ENCODE measurements around the gene CAPN10. TPM values are rescaled to one million over a fixed set of nuclear protein-coding genes. Genes with fewer than 3 reads are reported as not detected.

The CAPN10 gene
- total and polyA plus RNA-seq, 4 donors: 28.2 to 42.9 (median 33.5) TPM

DNA sequence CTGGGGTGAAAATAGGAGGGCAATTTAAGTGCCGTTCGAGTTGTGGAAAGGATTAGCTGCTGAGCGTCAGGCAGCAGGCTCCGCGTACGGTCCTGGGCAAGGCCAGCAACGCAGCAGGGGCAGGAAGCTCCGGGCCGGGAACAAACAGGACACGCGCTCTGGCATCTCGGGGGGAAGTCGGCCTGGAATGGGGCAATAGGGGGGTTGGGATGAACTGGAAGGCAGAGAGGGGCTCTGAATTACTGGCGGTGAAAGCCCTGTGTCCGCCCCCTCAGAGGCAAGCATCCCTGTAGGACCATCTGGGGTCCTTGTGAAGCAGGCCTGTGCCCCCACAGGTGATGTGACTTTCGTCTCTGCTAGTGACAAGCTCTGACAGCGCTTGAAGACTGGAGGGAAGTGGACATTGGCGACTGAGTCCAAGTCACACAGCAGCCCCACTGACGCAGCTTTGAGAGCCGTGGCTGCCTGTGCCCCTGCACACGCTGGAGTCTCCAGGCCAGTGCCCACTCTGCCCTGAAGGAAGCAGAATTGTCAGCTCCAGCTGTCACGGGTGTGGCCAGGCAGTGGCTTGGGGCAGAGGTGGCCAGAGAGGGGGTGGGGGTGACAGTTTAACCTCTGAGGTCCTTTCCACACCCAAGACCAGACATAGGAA is 61.1 kb downstream of the CAPN10 start:
- no peaks in the 10 kb centered on the region for H3K36me3 ChIP-seq (ENCODE audit: control insufficient read depth in 4 of 4, insufficient read depth in 4 of 4, low read length in 4 of 4)
- DNase-seq (no peak), ATAC-seq (ENCODE audit: insufficient read depth, low FRiP score) (no peak)
- no peaks in the 10 kb centered on the region for H3K4me1 ChIP-seq (ENCODE audit: control insufficient read depth in 5 of 5, insufficient read depth in 5 of 5, low read length in 5 of 5)
- peaks cover 0 to 11% (median 0%) of the 10 kb centered on the region in 4 donors for H3K9me3 ChIP-seq (ENCODE audit: control insufficient read depth in 4 of 4, insufficient read depth in 3 of 4, low read length in 3 of 4)
- H3K4me3 ChIP-seq: no peak overlapping the region
- TF ChIP-seq, protein P1, sequence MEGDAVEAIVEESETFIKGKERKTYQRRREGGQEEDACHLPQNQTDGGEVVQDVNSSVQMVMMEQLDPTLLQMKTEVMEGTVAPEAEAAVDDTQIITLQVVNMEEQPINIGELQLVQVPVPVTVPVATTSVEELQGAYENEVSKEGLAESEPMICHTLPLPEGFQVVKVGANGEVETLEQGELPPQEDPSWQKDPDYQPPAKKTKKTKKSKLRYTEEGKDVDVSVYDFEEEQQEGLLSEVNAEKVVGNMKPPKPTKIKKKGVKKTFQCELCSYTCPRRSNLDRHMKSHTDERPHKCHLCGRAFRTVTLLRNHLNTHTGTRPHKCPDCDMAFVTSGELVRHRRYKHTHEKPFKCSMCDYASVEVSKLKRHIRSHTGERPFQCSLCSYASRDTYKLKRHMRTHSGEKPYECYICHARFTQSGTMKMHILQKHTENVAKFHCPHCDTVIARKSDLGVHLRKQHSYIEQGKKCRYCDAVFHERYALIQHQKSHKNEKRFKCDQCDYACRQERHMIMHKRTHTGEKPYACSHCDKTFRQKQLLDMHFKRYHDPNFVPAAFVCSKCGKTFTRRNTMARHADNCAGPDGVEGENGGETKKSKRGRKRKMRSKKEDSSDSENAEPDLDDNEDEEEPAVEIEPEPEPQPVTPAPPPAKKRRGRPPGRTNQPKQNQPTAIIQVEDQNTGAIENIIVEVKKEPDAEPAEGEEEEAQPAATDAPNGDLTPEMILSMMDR (IDR thresholded peaks at IDR 0.05; ENCODE audit: control extremely low read depth, extremely low read depth): no peak
- H3K27me3 ChIP-seq (ENCODE audit: control insufficient read depth in 3 of 3, insufficient read depth in 3 of 3, low read length in 2 of 3): peaks cover 3 to 10% (median 8%) of the 10 kb centered on the region in 3 donors
- WGBS, 2 donors: 57 to 80% methylated on average over 22 of the region's 22 CpGs
- no peak overlapping the region for H3K27ac ChIP-seq (ENCODE audit: low read depth in 1 of 2, low read length in 1 of 2)
- H3K9ac ChIP-seq (ENCODE audit: insufficient read depth in 1 of 2, low read length in 2 of 2): no peak overlapping the region

DNA sequence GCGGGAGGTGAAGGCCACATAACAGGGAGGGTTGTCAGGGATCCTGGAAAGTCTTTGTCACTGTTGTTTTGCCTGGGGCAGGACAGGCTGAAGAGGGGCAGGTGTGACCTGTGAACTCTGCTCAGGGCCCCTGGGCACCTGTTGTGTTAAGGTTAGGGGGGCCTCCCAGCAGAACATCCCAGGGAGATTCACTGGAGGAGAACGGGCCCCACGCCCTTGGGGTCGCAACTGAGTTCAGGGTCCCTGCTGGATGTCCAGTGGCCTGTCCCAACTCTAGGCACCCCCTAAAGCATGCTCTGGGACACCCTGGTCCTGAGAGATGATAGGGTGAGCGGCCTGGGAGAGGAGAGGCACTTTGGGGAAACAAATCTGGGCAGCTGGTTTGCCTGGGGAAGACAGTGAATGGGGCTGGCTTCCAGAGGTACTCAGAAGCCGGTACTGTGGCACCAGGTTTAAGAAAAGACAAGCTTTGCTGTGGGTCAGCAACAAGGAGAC is 61.7 kb downstream of the CAPN10 start:
- no peaks in the 10 kb centered on the region for H3K36me3 ChIP-seq (ENCODE audit: control insufficient read depth in 4 of 4, insufficient read depth in 4 of 4, low read length in 4 of 4)
- H3K27ac ChIP-seq (ENCODE audit: low read depth in 1 of 2, low read length in 1 of 2): no peak overlapping the region
- no peak overlapping the region for H3K9ac ChIP-seq (ENCODE audit: insufficient read depth in 1 of 2, low read length in 2 of 2)
- whole genome bisulfite sequencing, 2 donors: 81 to 83% methylated on average over 6 of the region's 6 CpGs
- H3K27me3 ChIP-seq (ENCODE audit: control insufficient read depth in 3 of 3, insufficient read depth in 3 of 3, low read length in 2 of 3): peaks cover 3 to 10% (median 8%) of the 10 kb centered on the region in 3 donors
- H3K4me3 ChIP-seq: no peak overlapping the region
- no peak for ATAC-seq (ENCODE audit: insufficient read depth, low FRiP score)
- no peaks in the 10 kb centered on the region for H3K4me1 ChIP-seq (ENCODE audit: control insufficient read depth in 5 of 5, insufficient read depth in 5 of 5, low read length in 5 of 5)
- DNase-seq: no peak
- TF ChIP-seq, protein P1 (IDR thresholded peaks at IDR 0.05; ENCODE audit: control extremely low read depth, extremely low read depth): no peak
- H3K9me3 ChIP-seq (ENCODE audit: control insufficient read depth in 4 of 4, insufficient read depth in 3 of 4, low read length in 3 of 4): peaks cover 0 to 11% (median 0%) of the 10 kb centered on the region in 4 donors

Other genes starting within 250 kb of the CAPN10 start
- gene GPC1, start 151.1 kb upstream of the CAPN10 start, total RNA-seq: 10 to 100 TPM; 23.2 to 62.5 TPM
- 10 to 100 TPM; 24.6 to 28.5 TPM for gene GPC1, start 151.1 kb upstream of the CAPN10 start, polyA plus RNA-seq
- 10 to 100 TPM; 15.8 to 34.8 TPM for gene ANKMY1, start 28.7 kb upstream of the CAPN10 start, total RNA-seq
- gene ANKMY1, start 28.7 kb upstream of the CAPN10 start, polyA plus RNA-seq: 10 to 100 TPM in 1 of 2 donors, 1 to 10 TPM in 1; 9.3 to 13.9 TPM
- gene DUSP28, start 26.4 kb upstream of the CAPN10 start, total RNA-seq: 1 to 10 TPM; 2.8 to 7.7 TPM
- 1 to 10 TPM; 4.4 to 5.9 TPM for gene DUSP28, start 26.4 kb upstream of the CAPN10 start, polyA plus RNA-seq
- 10 to 100 TPM; 24.5 to 94.8 TPM for gene RNPEPL1, start 18.2 kb upstream of the CAPN10 start, total RNA-seq
- gene RNPEPL1, start 18.2 kb upstream of the CAPN10 start, polyA plus RNA-seq: 100 to 1,000 TPM in 1 of 2 donors, 10 to 100 TPM in 1; 81.6 to 235 TPM
- gene GPR35, start 38.7 kb downstream of the CAPN10 start, total RNA-seq: 1 to 10 TPM; 2.3 to 4.4 TPM
- 10 to 100 TPM in 1 of 2 donors, 1 to 10 TPM in 1; 3.9 to 10.3 TPM for gene GPR35, start 38.7 kb downstream of the CAPN10 start, polyA plus RNA-seq
- under 1 TPM in 1 of 2 donors, not detected in 1; 0.15 TPM for gene AQP12B, start 96.2 kb downstream of the CAPN10 start, total RNA-seq
- gene AQP12B, start 96.2 kb downstream of the CAPN10 start, polyA plus RNA-seq: not detected
- not detected for gene AQP12A, start 105.1 kb downstream of the CAPN10 start, total RNA-seq
- not detected for gene AQP12A, start 105.1 kb downstream of the CAPN10 start, polyA plus RNA-seq
- gene KIF1A, start 233.5 kb downstream of the CAPN10 start, total RNA-seq: 1 to 10 TPM in 1 of 2 donors, under 1 TPM in 1; 0.71 to 2.3 TPM
- under 1 TPM; 0.14 to 0.22 TPM for gene KIF1A, start 233.5 kb downstream of the CAPN10 start, polyA plus RNA-seq